Central memory CD8-positive, alpha-beta T cell (primary cell): ENCODE results near the gene SOX13.
A peak's percentile ranks its signal among the peaks of the same experiment; 100 is the strongest.

Experiments used
- ATAC-seq: fragments of 150-1000 bp; cut with Tn5 transposase; replicated peaks from 2 replicates; pipeline ENCODE4 v1.10.0; 2022; ENCODE audit warnings: mild to moderate bottlenecking, moderate FRiP score, moderate number of reproducible peaks; ENCODE audit not compliant: poor library complexity, severe bottlenecking; ENCODE audit errors: extremely low read depth
- DNase-seq, 2 donors: peaks; one replicate each; pipeline ENCODE4 v3.0.0; 2021; ENCODE audit warnings: low spot score in 2 of 2
- H3K27ac Mint-ChIP-seq: one replicate; pipeline ENCODE4 v1.8.0; 2022; ENCODE audit warnings: low read depth, mild to moderate bottlenecking, moderate library complexity, mixed read lengths
- H3K27me3 Mint-ChIP-seq: one replicate; pipeline ENCODE4 v1.8.0; 2022; ENCODE audit warnings: mixed read lengths
- H3K36me3 Mint-ChIP-seq: one replicate; pipeline ENCODE4 v1.8.0; 2022; ENCODE audit warnings: mild to moderate bottlenecking, moderate library complexity, mixed read lengths; ENCODE audit not compliant: insufficient read depth
- H3K4me1 Mint-ChIP-seq: one replicate; pipeline ENCODE4 v1.8.0; 2022; ENCODE audit warnings: mixed read lengths
- H3K4me3 Mint-ChIP-seq: one replicate; pipeline ENCODE4 v1.8.0; 2022; ENCODE audit warnings: mild to moderate bottlenecking, moderate library complexity, mixed read lengths
- H3K9me3 Mint-ChIP-seq: one replicate; pipeline ENCODE4 v1.8.0; 2022; ENCODE audit warnings: mixed read lengths

Gene SOX13

GRCh38 chr1:204124639-204125038 is 51.7 kb downstream of the SOX13 start:
- Mint-ChIP-seq H3K4me1 (peaks cover 10% of the 10 kb centered on the region), H3K27me3 (no peaks in the 10 kb centered on the region), H3K36me3 (peaks cover 7% of the 10 kb centered on the region), H3K9me3 (no peaks in the 10 kb centered on the region), H3K4me3 (no peak overlapping the region), H3K27ac (no peak overlapping the region)
- ATAC-seq (no peak), DNase-seq (no peak)

DNA sequence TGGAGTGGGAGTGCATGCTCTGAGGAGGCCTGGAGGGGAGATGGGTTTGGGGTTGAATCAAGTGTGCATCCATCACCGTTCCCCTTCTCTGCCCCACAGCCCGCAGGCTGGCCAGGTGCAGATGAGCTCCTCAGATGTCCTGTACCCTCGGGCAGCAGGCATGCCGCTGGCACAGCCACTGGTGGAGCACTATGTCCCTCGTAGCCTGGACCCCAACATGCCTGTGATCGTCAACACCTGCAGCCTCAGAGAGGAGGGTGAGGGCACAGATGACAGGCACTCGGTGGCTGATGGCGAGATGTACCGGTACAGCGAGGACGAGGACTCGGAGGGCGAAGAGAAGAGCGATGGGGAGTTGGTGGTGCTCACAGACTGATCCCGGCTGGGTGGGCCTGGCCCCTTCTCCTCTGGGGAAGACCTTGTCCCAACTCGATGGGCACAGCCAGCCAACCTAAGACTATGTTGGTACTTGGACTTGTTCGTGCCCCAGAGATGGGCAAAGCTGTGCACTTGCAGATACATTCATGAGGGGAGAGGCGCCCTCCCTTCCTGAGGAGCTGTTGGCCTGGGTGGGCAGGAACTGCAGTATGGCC is 52.9 kb downstream of the SOX13 start:
- Mint-ChIP-seq H3K4me1 (peaks cover 10% of the 10 kb centered on the region), H3K36me3 (peaks cover 3% of the 10 kb centered on the region), H3K4me3 (no peak overlapping the region), H3K27ac (no peak overlapping the region), H3K27me3 (no peaks in the 10 kb centered on the region), H3K9me3 (no peaks in the 10 kb centered on the region)
- ATAC-seq (no peak), DNase-seq (no peak)

DNA sequence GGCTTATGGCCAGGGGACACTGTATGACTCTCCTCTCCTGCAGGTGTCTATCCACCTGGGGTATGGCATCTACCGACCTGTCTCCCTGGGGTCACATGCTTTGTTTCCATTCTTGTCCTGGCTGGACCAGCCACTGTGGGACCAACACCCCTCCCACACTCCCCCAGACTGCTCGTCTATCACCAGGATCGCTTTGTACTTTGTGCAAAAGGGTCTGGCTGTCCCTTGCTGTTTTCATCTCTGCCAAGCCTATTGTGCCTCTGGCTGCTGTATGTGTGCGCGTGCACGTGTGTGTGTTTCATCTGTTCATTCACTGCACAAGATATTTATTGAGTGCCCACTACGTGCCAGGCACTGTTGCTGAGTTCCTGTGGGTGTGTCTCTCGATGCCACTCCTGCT is 53.5 kb downstream of the SOX13 start:
- Mint-ChIP-seq H3K9me3 (no peaks in the 10 kb centered on the region), H3K4me3 (no peak overlapping the region), H3K4me1 (peaks cover 10% of the 10 kb centered on the region), H3K27me3 (no peaks in the 10 kb centered on the region), H3K36me3 (peaks cover 3% of the 10 kb centered on the region), H3K27ac (no peak overlapping the region)
- DNase-seq (no peak), ATAC-seq (no peak)

GRCh38 chr1:204126956-204127355 is 54.0 kb downstream of the SOX13 start:
- H3K27me3 Mint-ChIP-seq = no peaks in the 10 kb centered on the region
- H3K9me3 Mint-ChIP-seq = no peaks in the 10 kb centered on the region
- DNase-seq (no peak), ATAC-seq (no peak)
- H3K4me1 Mint-ChIP-seq = peaks cover 10% of the 10 kb centered on the region
- peaks cover 3% of the 10 kb centered on the region for H3K36me3 Mint-ChIP-seq
- no peak overlapping the region for H3K27ac Mint-ChIP-seq
- H3K4me3 Mint-ChIP-seq = no peak overlapping the region

DNA sequence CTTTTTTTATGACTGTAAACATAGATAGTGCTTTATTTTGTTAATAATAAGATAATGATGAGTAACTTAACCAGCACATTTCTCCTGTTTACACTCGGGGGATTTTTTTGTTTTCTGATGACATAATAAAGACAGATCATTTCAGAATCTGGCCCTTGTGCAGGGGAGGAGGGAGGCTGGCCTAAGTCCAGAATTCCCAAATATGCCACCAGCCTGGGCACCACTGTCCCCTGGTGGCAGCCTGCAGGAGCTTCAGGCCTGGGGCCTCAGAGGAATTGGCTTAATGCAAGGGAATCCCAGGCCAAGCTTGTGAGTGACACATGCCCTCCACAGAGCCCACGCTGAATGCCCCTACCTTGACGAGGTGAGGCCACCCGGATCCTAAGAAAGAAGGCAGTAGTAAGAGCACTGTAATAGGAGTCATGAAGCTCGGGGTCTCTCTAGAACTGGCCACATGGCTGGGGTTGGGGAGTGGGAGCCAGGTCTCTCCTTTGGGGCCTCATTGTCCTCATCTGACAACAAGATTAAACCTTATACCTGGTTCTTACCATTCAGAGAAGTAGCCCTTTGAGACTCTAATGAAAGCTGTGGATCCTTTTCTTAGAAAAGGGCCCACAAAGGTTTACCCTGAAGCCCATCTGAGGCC is 54.8 kb downstream of the SOX13 start:
- no peak for ATAC-seq
- Mint-ChIP-seq H3K27me3 (no peaks in the 10 kb centered on the region), H3K36me3 (peaks cover 3% of the 10 kb centered on the region), H3K27ac (no peak overlapping the region), H3K9me3 (no peaks in the 10 kb centered on the region), H3K4me3 (no peak overlapping the region), H3K4me1 (peaks cover 10% of the 10 kb centered on the region)
- DNase-seq = no peak

DNA sequence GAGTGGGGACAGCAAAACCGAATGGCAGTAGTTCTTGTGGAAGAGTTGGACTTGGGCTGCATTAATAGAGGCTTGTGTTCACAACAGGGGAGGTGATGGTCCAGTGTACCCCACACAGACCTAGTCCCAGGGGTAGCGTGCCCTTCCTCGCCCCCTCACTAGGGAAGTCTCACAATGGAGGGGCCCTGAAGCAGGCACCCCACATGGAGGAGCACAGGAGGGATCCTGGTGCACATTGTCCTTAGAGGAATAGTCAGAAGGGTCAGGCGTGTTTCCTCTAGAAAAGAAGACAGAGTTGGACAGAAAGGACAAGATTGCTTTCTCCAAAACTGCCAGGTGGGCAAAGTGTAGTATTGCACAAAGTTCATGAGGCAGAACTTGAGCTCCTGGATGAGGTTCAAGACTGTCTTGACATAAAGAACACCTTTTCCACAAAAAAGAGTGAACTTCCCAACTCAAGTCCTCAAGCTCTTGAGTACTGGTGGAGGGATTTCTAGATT is 55.6 kb downstream of the SOX13 start:
- ATAC-seq = no peak
- Mint-ChIP-seq H3K36me3 (peaks cover 3% of the 10 kb centered on the region), H3K4me3 (no peak overlapping the region), H3K27me3 (no peaks in the 10 kb centered on the region), H3K27ac (peak overlapping the region; percentile 30), H3K9me3 (no peaks in the 10 kb centered on the region), H3K4me1 (peaks cover 10% of the 10 kb centered on the region)
- no peak for DNase-seq

- H3K36me3 Mint-ChIP-seq = peaks cover 3% of the 10 kb centered on the region
- ATAC-seq (peak; percentile 75), DNase-seq (peak; percentile 40 to 51)
- H3K4me1 Mint-ChIP-seq = peaks cover 10% of the 10 kb centered on the region
- no peak overlapping the region for H3K4me3 Mint-ChIP-seq
- no peaks in the 10 kb centered on the region for H3K27me3 Mint-ChIP-seq
- H3K27ac Mint-ChIP-seq = peak overlapping the region; percentile 30
- no peaks in the 10 kb centered on the region for H3K9me3 Mint-ChIP-seq
Observed at GRCh38 chr1:204128964-204129896, 56.3 kb downstream of the SOX13 start.

- H3K9me3 Mint-ChIP-seq = no peaks in the 10 kb centered on the region
- H3K4me1 Mint-ChIP-seq = peaks cover 10% of the 10 kb centered on the region
- peak overlapping the region; percentile 72 for H3K27ac Mint-ChIP-seq
- peaks cover 3% of the 10 kb centered on the region for H3K36me3 Mint-ChIP-seq
- DNase-seq (no peak), ATAC-seq (no peak)
- no peak overlapping the region for H3K4me3 Mint-ChIP-seq
- H3K27me3 Mint-ChIP-seq = no peaks in the 10 kb centered on the region
Observed at GRCh38 chr1:204130178-204130577, 57.3 kb downstream of the SOX13 start.

DNA sequence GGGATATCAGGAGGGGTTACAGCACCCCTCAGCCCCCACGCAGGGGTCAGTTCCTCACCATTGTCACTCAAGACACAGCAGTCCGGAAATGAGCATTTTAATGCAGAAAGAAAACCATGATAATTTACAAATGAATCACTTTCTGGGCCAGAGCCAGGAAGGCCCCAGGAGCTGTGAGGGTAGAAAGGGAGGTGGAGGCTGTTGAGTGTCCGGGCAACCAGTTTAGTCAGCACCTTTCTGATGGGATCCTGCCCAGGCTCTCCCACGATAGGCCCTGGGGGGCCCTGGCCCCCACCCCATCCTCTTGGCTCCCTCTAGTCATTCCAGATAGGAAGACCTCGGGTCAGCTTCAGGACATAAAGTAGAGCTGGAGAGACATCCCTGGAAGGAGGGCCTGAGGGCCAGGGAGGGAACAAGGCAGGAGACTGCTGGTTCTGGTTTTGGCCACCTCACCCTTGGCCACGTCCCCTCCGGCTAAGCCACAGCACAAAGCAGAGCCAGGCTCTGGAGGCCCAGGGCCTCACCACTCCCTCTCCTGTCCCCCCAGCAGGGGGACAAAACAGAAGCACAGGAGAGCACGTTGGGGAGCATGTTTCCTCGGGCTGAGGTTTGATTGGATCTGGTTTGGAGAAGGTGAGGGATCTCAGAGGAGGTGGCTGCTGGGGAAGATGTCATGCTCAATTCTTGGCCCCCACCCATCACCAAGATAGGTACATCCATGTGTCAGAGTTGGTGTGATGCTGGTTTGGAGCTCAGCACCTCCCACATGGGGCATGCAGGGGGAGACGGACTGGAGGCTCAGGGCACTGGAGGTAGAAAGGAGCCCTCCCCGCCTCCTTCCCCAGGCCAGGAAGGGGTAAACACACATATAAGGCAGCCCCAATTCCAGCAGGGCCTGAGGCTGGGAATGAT is 58.3 kb downstream of the SOX13 start:
- no peaks in the 10 kb centered on the region for H3K9me3 Mint-ChIP-seq
- no peaks in the 10 kb centered on the region for H3K27me3 Mint-ChIP-seq
- no peak for ATAC-seq
- no peak overlapping the region for H3K4me3 Mint-ChIP-seq
- peaks cover 3% of the 10 kb centered on the region for H3K36me3 Mint-ChIP-seq
- no peak for DNase-seq
- H3K27ac Mint-ChIP-seq = peak overlapping the region; percentile 72
- H3K4me1 Mint-ChIP-seq = peaks cover 10% of the 10 kb centered on the region

- H3K27ac Mint-ChIP-seq = no peak overlapping the region
- peaks cover 10% of the 10 kb centered on the region for H3K4me1 Mint-ChIP-seq
- peaks cover under 1% of the 10 kb centered on the region for H3K36me3 Mint-ChIP-seq
- DNase-seq = no peak
- H3K27me3 Mint-ChIP-seq = no peaks in the 10 kb centered on the region
- no peaks in the 10 kb centered on the region for H3K9me3 Mint-ChIP-seq
- no peak overlapping the region for H3K4me3 Mint-ChIP-seq
- no peak for ATAC-seq
Observed at GRCh38 chr1:204131978-204132377, 59.1 kb downstream of the SOX13 start.

DNA sequence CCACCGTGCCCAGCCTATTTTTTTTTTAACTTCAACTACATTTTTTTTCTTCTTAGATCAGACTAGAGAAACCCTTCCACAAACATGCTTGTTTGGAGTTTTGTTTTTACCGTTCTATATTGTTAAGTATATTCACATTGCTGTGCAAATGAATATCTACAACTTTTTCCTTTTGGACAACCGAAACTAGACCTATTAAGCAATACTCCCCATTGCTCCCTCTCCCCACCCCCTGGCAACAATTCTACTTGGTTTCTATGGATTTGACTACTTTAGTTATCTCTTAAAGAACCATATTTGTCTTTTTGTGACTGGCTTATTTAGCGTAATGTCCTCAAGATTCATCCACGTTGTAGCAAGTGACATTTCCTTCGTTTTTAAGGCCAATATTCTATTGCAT is 59.8 kb downstream of the SOX13 start:
- no peaks in the 10 kb centered on the region for H3K27me3 Mint-ChIP-seq
- no peaks in the 10 kb centered on the region for H3K36me3 Mint-ChIP-seq
- no peak overlapping the region for H3K4me3 Mint-ChIP-seq
- peaks cover 10% of the 10 kb centered on the region for H3K4me1 Mint-ChIP-seq
- no peaks in the 10 kb centered on the region for H3K9me3 Mint-ChIP-seq
- DNase-seq (no peak), ATAC-seq (no peak)
- H3K27ac Mint-ChIP-seq = no peak overlapping the region

DNA sequence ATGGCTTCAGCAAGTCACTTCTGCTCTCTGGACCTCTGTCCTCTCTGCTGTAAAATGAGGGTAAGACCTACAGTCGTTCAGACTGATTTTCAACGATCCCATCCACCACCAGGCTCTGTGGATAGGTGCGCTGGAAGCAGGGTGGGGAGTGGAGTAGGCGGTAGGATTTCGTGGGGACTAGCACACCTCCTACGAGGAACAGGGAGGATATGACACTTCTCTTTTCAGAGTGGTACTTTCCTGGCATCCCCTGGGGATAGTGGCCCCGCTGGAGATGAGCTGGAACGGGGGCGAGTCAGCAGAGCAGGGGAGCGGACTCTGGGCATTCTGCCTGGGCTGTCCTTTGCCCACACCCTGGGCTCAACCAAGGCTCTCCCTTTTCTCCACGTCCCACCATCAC is 61.2 kb downstream of the SOX13 start:
- Mint-ChIP-seq H3K9me3 (no peaks in the 10 kb centered on the region), H3K27ac (no peak overlapping the region), H3K4me3 (no peak overlapping the region), H3K36me3 (no peaks in the 10 kb centered on the region), H3K4me1 (peaks cover 4% of the 10 kb centered on the region), H3K27me3 (no peaks in the 10 kb centered on the region)
- no peak for DNase-seq
- ATAC-seq = no peak
